Cardiac septum (tissue), 1 donor: ENCODE measurements around the gene SRP68. TPM values are rescaled to one million over a fixed set of nuclear protein-coding genes. Genes with fewer than 3 reads are reported as not detected.

ENCODE experiments used
- microRNA-seq: library from miRNA; unstranded; fragments of <30 nt; microRNA quantifications from one replicate; pipeline ENCODE4 v1.2.0, GENCODE V29; 2020
- total RNA-seq: library from RNA; stranded (reverse); fragmentation: NEBNext Ultra II Directional; extraction: Animal tissue kit (Norgen Biotek cat#: 25700); gene quantifications from one replicate; pipeline ENCODE4 v1.2.1, GENCODE V29; 2021
- donor health status: DM: no; HTN: no; CAD: no.

Gene SRP68
- total RNA-seq, 1 donor from 2014 or later = 53.9 TPM

Small RNAs within 50 kb of the gene (microRNA-seq; reads per million reads assigned to microRNA genes)
- 1.3 reads per million for gene MIR6868

Other genes with a start within 250 kb of the SRP68 start
- 7.9 TPM for gene UNC13D, start 228.1 kb downstream of the SRP68 start, total RNA-seq
- gene WBP2, start 217.2 kb downstream of the SRP68 start, total RNA-seq = 129 TPM
- 39.5 TPM for gene TRIM47, start 193.9 kb downstream of the SRP68 start, total RNA-seq
- 12.1 TPM for gene TRIM65, start 175.6 kb downstream of the SRP68 start, total RNA-seq
- gene MRPL38, start 167.6 kb downstream of the SRP68 start, total RNA-seq = 76.3 TPM
- 5.2 TPM for gene FBF1, start 131.5 kb downstream of the SRP68 start, total RNA-seq
- gene ACOX1, start 93.4 kb downstream of the SRP68 start, total RNA-seq = 73.3 TPM
- 9.6 TPM for gene TEN1, start 93.3 kb downstream of the SRP68 start, total RNA-seq
- 2.7 TPM for gene CDK3, start 71.7 kb downstream of the SRP68 start, total RNA-seq
- 0.05 TPM for gene EVPL, start 45.2 kb downstream of the SRP68 start, total RNA-seq
- not detected for gene GALR2, start 2.3 kb upstream of the SRP68 start, total RNA-seq
- not detected for gene ZACN, start 6.7 kb upstream of the SRP68 start, total RNA-seq
- 86.9 TPM for gene EXOC7, start 31.3 kb upstream of the SRP68 start, total RNA-seq
- gene FOXJ1, start 68.7 kb upstream of the SRP68 start, total RNA-seq = not detected
- 2.5 TPM for gene RNF157, start 168.0 kb upstream of the SRP68 start, total RNA-seq
- 22.7 TPM for gene UBALD2, start 192.8 kb upstream of the SRP68 start, total RNA-seq
- 1.8 TPM for gene QRICH2, start 235.8 kb upstream of the SRP68 start, total RNA-seq